ENCODE data around the gene POGZ. TPM values are rescaled to one million over a fixed set of nuclear protein-coding genes. Genes with fewer than 3 reads are reported as not detected.
"Not testable (repeated sequence)": the region's sequence is repeated elsewhere in the genome, so short reads cannot be mapped to it uniquely, and the experiment has no call there.

The POGZ gene
- total and polyA plus RNA-seq, 7 experiments from 2014 or later = 7.4 to 143 (median 111) TPM

GRCh38 chr1:151455231-151455630 is 4.1 kb downstream of the POGZ start:
- DNase-seq = no peak
- H3K4me1 ChIP-seq (ENCODE audit: control insufficient read depth in 2 of 2, insufficient read depth in 2 of 2, low read length in 2 of 2) = peaks cover 8 to 12% of the 10 kb centered on the region in 2 donors
- POLR2A ChIA-PET = interaction anchor here (0.6 to 1.4 kb wide), 5 partner anchors 10 to 817 kb away, joined by 4 to 7 read pairs (median 5); no protein-coding TSS in a partner anchor
- H3K27me3 ChIP-seq (ENCODE audit: control insufficient read depth in 2 of 2, insufficient read depth in 2 of 2, low read length in 2 of 2) = no peaks in the 10 kb centered on the region
- no peak overlapping the region for H3K4me3 ChIP-seq (ENCODE audit: low read length)
- no peak overlapping the region for H3K27ac ChIP-seq (ENCODE audit: low read depth, low read length)
- Mint-ChIP-seq H3K36me3 (peaks cover 0 to 5% (median 4%) of the 10 kb centered on the region in 5 donors), H3K9me3 (peaks cover 0 to 11% (median 0%) of the 10 kb centered on the region in 11 donors), H3K27me3 (peaks cover 0 to 1% (median 0%) of the 10 kb centered on the region in 5 donors), H3K27ac (peak overlapping the region in 6 of 9 donors; percentile 61 to 84 (median 78)), H3K4me1 (peaks cover 17 to 66% (median 52%) of the 10 kb centered on the region in 7 donors), H3K4me3 (peak overlapping the region in 1 of 10 donors; percentile 23)
- peaks cover 0 to 4% (median 0%) of the 10 kb centered on the region in 3 experiments for H3K36me3 ChIP-seq (ENCODE audit: control insufficient read depth in 2 of 3, insufficient read depth in 3 of 3, low read length in 3 of 3)
- ATAC-seq = no peak
- CTCF ChIA-PET = interaction anchor here (0.6 to 0.7 kb wide), 2 partner anchors 23 to 31 kb away, joined by 3 to 4 read pairs; no protein-coding TSS in a partner anchor
- intact Hi-C loops (cut with micrococcal nuclease) = loop anchor here (5.0 kb wide), 3 partner anchors 157 to 452 kb away; partner anchors contain the start of genes C2CD4D (in 2 of the 2), SNX27 (in 1 of the 2) and THEM4 (in 1 of the 2)
- no peaks in the 10 kb centered on the region for H3K9me3 ChIP-seq (ENCODE audit: control insufficient read depth in 2 of 3, low read length in 3 of 3)

GRCh38 chr1:151447696-151448095 is 11.6 kb downstream of the POGZ start:
- Mint-ChIP-seq H3K4me3 (no peak overlapping the region), H3K9me3 (no peaks in the 10 kb centered on the region), H3K4me1 (peaks cover 6 to 63% (median 43%) of the 10 kb centered on the region in 7 donors), H3K27ac (peak overlapping the region in 5 of 9 donors; percentile 19 to 64 (median 38)), H3K36me3 (peaks cover 0 to 10% (median 0%) of the 10 kb centered on the region in 5 donors), H3K27me3 (no peaks in the 10 kb centered on the region)
- intact Hi-C loops (cut with micrococcal nuclease) = no loop called here
- no peak overlapping the region for H3K27ac ChIP-seq (ENCODE audit: low read depth, low read length)
- no peak for DNase-seq
- no peaks in the 10 kb centered on the region for H3K9me3 ChIP-seq (ENCODE audit: control insufficient read depth in 2 of 3, low read length in 3 of 3)
- peaks cover 0 to 5% (median 0%) of the 10 kb centered on the region in 3 experiments for H3K36me3 ChIP-seq (ENCODE audit: control insufficient read depth in 2 of 3, insufficient read depth in 3 of 3, low read length in 3 of 3)
- H3K27me3 ChIP-seq (ENCODE audit: control insufficient read depth in 2 of 2, insufficient read depth in 2 of 2, low read length in 2 of 2) = no peaks in the 10 kb centered on the region
- peaks cover 0 to 4% of the 10 kb centered on the region in 2 donors for H3K4me1 ChIP-seq (ENCODE audit: control insufficient read depth in 2 of 2, insufficient read depth in 2 of 2, low read length in 2 of 2)
- CTCF ChIA-PET = interaction anchor here (1.1 kb wide), 1 partner anchor 389 kb away, joined by 3 read pairs; no protein-coding TSS in a partner anchor
- H3K4me3 ChIP-seq (ENCODE audit: low read length) = no peak overlapping the region
- POLR2A ChIA-PET = interaction anchor here (0.7 kb wide), 1 partner anchor 9 kb away, joined by 3 read pairs; no protein-coding TSS in a partner anchor
- ATAC-seq = no peak

GRCh38 chr1:151444783-151445177 is 14.5 kb downstream of the POGZ start:
- Mint-ChIP-seq H3K4me3 (no peak overlapping the region), H3K9me3 (no peaks in the 10 kb centered on the region), H3K4me1 (peaks cover 24 to 72% (median 56%) of the 10 kb centered on the region in 7 donors), H3K36me3 (peaks cover 0 to 11% (median 7%) of the 10 kb centered on the region in 5 donors), H3K27me3 (no peaks in the 10 kb centered on the region), H3K27ac (peak overlapping the region in 3 of 9 donors; percentile 33 to 75 (median 34))
- intact Hi-C loops (cut with micrococcal nuclease) = loop anchor here (1.0 to 5.0 kb wide), 8 partner anchors 14 to 553 kb away; partner anchors contain the start of genes CGN (in 1 of the 2), POGZ (in 1 of the 2) and RIIAD1 (in 1 of the 2)
- DNase-seq (no peak), ATAC-seq (no peak)
- ChIA-PET CTCF (interaction anchor here (0.6 to 1.7 kb wide), 11 partner anchors 10 to 557 kb away, joined by 3 to 8 read pairs (median 4); partner anchors contain the start of gene CGN), POLR2A (interaction anchor here (0.6 to 1.4 kb wide), 3 partner anchors 11 to 508 kb away, joined by 3 to 4 read pairs (median 3); no protein-coding TSS in a partner anchor)
- Histone ChIP-seq H3K27me3 (ENCODE audit: control insufficient read depth in 2 of 2, insufficient read depth in 2 of 2, low read length in 2 of 2) (no peaks in the 10 kb centered on the region), H3K27ac (ENCODE audit: low read depth, low read length) (no peak overlapping the region), H3K36me3 (ENCODE audit: control insufficient read depth in 2 of 3, insufficient read depth in 3 of 3, low read length in 3 of 3) (peaks cover 0 to 17% (median 8%) of the 10 kb centered on the region in 3 experiments), H3K4me1 (ENCODE audit: control insufficient read depth in 2 of 2, insufficient read depth in 2 of 2, low read length in 2 of 2) (peaks cover 0 to 4% of the 10 kb centered on the region in 2 donors), H3K4me3 (ENCODE audit: low read length) (no peak overlapping the region), H3K9me3 (ENCODE audit: control insufficient read depth in 2 of 3, low read length in 3 of 3) (no peaks in the 10 kb centered on the region)

- no peaks in the 10 kb centered on the region for H3K9me3 Mint-ChIP-seq
- peak overlapping the region in 1 of 10 donors; percentile 8 for H3K4me3 Mint-ChIP-seq
- H3K4me1 ChIP-seq (ENCODE audit: control insufficient read depth in 2 of 2, insufficient read depth in 2 of 2, low read length in 2 of 2) = peaks cover 0 to 4% of the 10 kb centered on the region in 2 donors
- ATAC-seq = peak; percentile 98
- no peak overlapping the region for H3K4me3 ChIP-seq (ENCODE audit: low read length)
- peak overlapping the region in 3 of 9 donors; percentile 29 to 61 (median 44) for H3K27ac Mint-ChIP-seq
- CTCF ChIA-PET = interaction anchor here (0.6 to 1.7 kb wide), 11 partner anchors 10 to 558 kb away, joined by 3 to 8 read pairs (median 4); partner anchors contain the start of genes CGN and TUFT1
- intact Hi-C loops (cut with micrococcal nuclease) = loop anchor here (1.0 to 5.0 kb wide), 9 partner anchors 15 to 553 kb away; partner anchors contain the start of genes POGZ (in 2 of the 2), CGN (in 1 of the 2) and RIIAD1 (in 1 of the 2)
- POLR2A ChIA-PET = interaction anchor here (0.6 to 1.4 kb wide), 2 partner anchors 11 to 86 kb away, joined by 3 to 4 read pairs; no protein-coding TSS in a partner anchor
- no peaks in the 10 kb centered on the region for H3K27me3 Mint-ChIP-seq
- H3K27me3 ChIP-seq (ENCODE audit: control insufficient read depth in 2 of 2, insufficient read depth in 2 of 2, low read length in 2 of 2) = no peaks in the 10 kb centered on the region
- H3K36me3 ChIP-seq (ENCODE audit: control insufficient read depth in 2 of 3, insufficient read depth in 3 of 3, low read length in 3 of 3) = peaks cover 0 to 19% (median 8%) of the 10 kb centered on the region in 3 experiments
- H3K9me3 ChIP-seq (ENCODE audit: control insufficient read depth in 2 of 3, low read length in 3 of 3) = no peaks in the 10 kb centered on the region
- H3K4me1 Mint-ChIP-seq = peaks cover 24 to 76% (median 60%) of the 10 kb centered on the region in 7 donors
- peaks cover 0 to 16% (median 6%) of the 10 kb centered on the region in 5 donors for H3K36me3 Mint-ChIP-seq
- peak; percentile 17 to 73 (median 66) for DNase-seq
- H3K27ac ChIP-seq (ENCODE audit: low read depth, low read length) = no peak overlapping the region
These were observed 15.2 kb downstream of the POGZ start for GRCh38 chr1:151443846-151444782.

- H3K4me3 Mint-ChIP-seq; H3K27ac ChIP-seq (ENCODE audit: low read depth, low read length); H3K9me3 Mint-ChIP-seq; ATAC-seq; DNase-seq; H3K9me3 ChIP-seq (ENCODE audit: control insufficient read depth in 2 of 3, low read length in 3 of 3); H3K27me3 Mint-ChIP-seq; POLR2A ChIA-PET; H3K27me3 ChIP-seq (ENCODE audit: control insufficient read depth in 2 of 2, insufficient read depth in 2 of 2, low read length in 2 of 2); H3K4me1 ChIP-seq (ENCODE audit: control insufficient read depth in 2 of 2, insufficient read depth in 2 of 2, low read length in 2 of 2); intact Hi-C loops (cut with micrococcal nuclease); H3K4me3 ChIP-seq (ENCODE audit: low read length): not testable (repeated sequence)
- CTCF ChIA-PET = interaction anchor here (0.7 to 0.8 kb wide), 2 partner anchors 365 to 425 kb away, joined by 3 read pairs; no protein-coding TSS in a partner anchor
- Mint-ChIP-seq H3K4me1 (peaks cover 19 to 66% (median 53%) of the 10 kb centered on the region in 7 donors), H3K36me3 (peaks cover 0 to 20% (median 6%) of the 10 kb centered on the region in 5 donors), H3K27ac (peak overlapping the region in 1 of 9 donors; percentile 66)
- peaks cover 0 to 16% (median 8%) of the 10 kb centered on the region in 3 experiments for H3K36me3 ChIP-seq (ENCODE audit: control insufficient read depth in 2 of 3, insufficient read depth in 3 of 3, low read length in 3 of 3)
These were observed 21.9 kb downstream of the POGZ start for GRCh38 chr1:151437396-151437795.

- ChIA-PET POLR2A (no interaction called here), CTCF (interaction anchor here (0.7 kb wide), 1 partner anchor 425 kb away, joined by 3 read pairs; no protein-coding TSS in a partner anchor)
- no peak overlapping the region for H3K27ac ChIP-seq (ENCODE audit: low read depth, low read length)
- peak overlapping the region in 1 of 10 donors; percentile 15 for H3K4me3 Mint-ChIP-seq
- peak overlapping the region in 5 of 9 donors; percentile 56 to 87 (median 73) for H3K27ac Mint-ChIP-seq
- H3K36me3 ChIP-seq (ENCODE audit: control insufficient read depth in 2 of 3, insufficient read depth in 3 of 3, low read length in 3 of 3) = peaks cover 0 to 16% (median 8%) of the 10 kb centered on the region in 3 experiments
- peak; percentile 32 for ATAC-seq
- no peaks in the 10 kb centered on the region for H3K27me3 ChIP-seq (ENCODE audit: control insufficient read depth in 2 of 2, insufficient read depth in 2 of 2, low read length in 2 of 2)
- H3K4me3 ChIP-seq (ENCODE audit: low read length) = no peak overlapping the region
- H3K9me3 ChIP-seq (ENCODE audit: control insufficient read depth in 2 of 3, low read length in 3 of 3) = no peaks in the 10 kb centered on the region
- intact Hi-C loops (cut with micrococcal nuclease) = no loop called here
- peaks cover 0 to 20% (median 6%) of the 10 kb centered on the region in 5 donors for H3K36me3 Mint-ChIP-seq
- H3K9me3 Mint-ChIP-seq = no peaks in the 10 kb centered on the region
- peaks cover 0 to 6% of the 10 kb centered on the region in 2 donors for H3K4me1 ChIP-seq (ENCODE audit: control insufficient read depth in 2 of 2, insufficient read depth in 2 of 2, low read length in 2 of 2)
- H3K4me1 Mint-ChIP-seq = peaks cover 19 to 69% (median 54%) of the 10 kb centered on the region in 7 donors
- no peaks in the 10 kb centered on the region for H3K27me3 Mint-ChIP-seq
- DNase-seq = no peak
These were observed 22.3 kb downstream of the POGZ start for GRCh38 chr1:151436985-151437384.

All from naive thymus-derived CD4-positive, alpha-beta T cell (primary cell).